Osteoblast (primary cell): ENCODE data around the gene MARCHF10. TPM values are rescaled to one million over a fixed set of nuclear protein-coding genes. Genes with fewer than 3 reads are reported as not detected.

Source experiments
- DNase-seq: peaks from one replicate; pipeline ENCODE4 v3.0.0; 2011; ENCODE audit warnings: low spot score, mixed read lengths; ENCODE audit not compliant: insufficient read length; ENCODE audit errors: missing footprints
- H2AFZ ChIP-seq: 2 replicates; pipeline ENCODE4 v1.6.0; 2011; ENCODE audit warnings: mild to moderate bottlenecking, low read length
- H3K27ac ChIP-seq: 2 replicates; pipeline ENCODE4 v1.5.1; 2011; ENCODE audit warnings: mild to moderate bottlenecking, low read depth, low read length, moderate library complexity
- H3K27me3 ChIP-seq: 2 replicates; pipeline ENCODE4 v1.6.0; 2012; ENCODE audit warnings: mild to moderate bottlenecking, control low read depth, inconsistent platforms, low read length, moderate library complexity; ENCODE audit not compliant: insufficient read depth
- H3K36me3 ChIP-seq: 2 replicates; pipeline ENCODE4 v1.5.1; 2011; ENCODE audit warnings: mild to moderate bottlenecking, low read length, control low read depth, moderate library complexity; ENCODE audit not compliant: insufficient read depth
- H3K4me1 ChIP-seq: 2 replicates; pipeline ENCODE4 v1.5.1; 2011; ENCODE audit warnings: mild to moderate bottlenecking, low read length, control low read depth, moderate library complexity; ENCODE audit not compliant: insufficient read depth
- H3K4me2 ChIP-seq: 2 replicates; pipeline ENCODE4 v1.6.0; 2011; ENCODE audit warnings: mild to moderate bottlenecking, low read length; ENCODE audit not compliant: insufficient read depth
- H3K4me3 ChIP-seq: fragments of 200-600 bp; sonication (generic); 3 replicates; pipeline ENCODE4 v1.5.1; 2012; ENCODE audit warnings: mild to moderate bottlenecking, low read length, inconsistent platforms; ENCODE audit not compliant: insufficient read depth
- H3K79me2 ChIP-seq: 2 replicates; pipeline ENCODE4 v1.6.0; 2012; ENCODE audit warnings: mild to moderate bottlenecking, low read length, control low read depth, inconsistent platforms; ENCODE audit not compliant: insufficient read depth
- H3K9me3 ChIP-seq: 2 replicates; pipeline ENCODE4 v1.5.1; 2011; ENCODE audit warnings: low read depth, low read length, control low read depth
- H4K20me1 ChIP-seq: 2 replicates; pipeline ENCODE4 v1.6.0; 2012; ENCODE audit warnings: mild to moderate bottlenecking, low read length, control low read depth; ENCODE audit not compliant: insufficient read depth
- total RNA-seq: library from RNA; depleted of rRNA; stranded (reverse); fragments of >200 nt; gene quantifications from 2 replicates; pipeline ENCODE4 v1.2.3, GENCODE V29; 2012
- TF ChIP-seq, protein P1 (sequence below): IDR thresholded peaks from 2 replicates; pipeline ENCODE4 v1.5.1; 2011; ENCODE audit warnings: mild to moderate bottlenecking, low read depth, low read length, moderate library complexity; ENCODE audit errors: extremely low read depth

MARCHF10 gene
- total RNA-seq, 1 donor, result under 0.01 TPM

DNA sequence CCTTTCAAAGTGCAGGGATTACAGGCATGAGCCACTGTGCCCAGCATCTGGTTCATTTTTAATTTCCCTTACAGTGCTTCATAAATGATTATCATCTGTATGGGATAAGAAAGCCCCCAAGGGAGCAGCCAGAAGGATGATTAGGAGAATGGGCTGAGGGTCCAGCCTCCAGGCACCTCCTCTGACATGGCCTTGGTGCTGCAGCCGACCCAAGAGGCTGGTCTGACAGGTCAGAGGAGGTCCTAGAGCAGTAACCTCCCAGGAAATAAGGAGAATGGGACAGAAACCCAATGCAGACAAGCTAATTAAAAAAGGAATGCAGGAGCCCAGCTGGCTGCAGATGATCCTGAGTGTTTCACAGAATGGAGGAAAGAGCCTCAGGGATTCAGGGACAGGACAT lies 151.7 kb downstream of the MARCHF10 start:
- peaks cover 28% of the 10 kb centered on the region for H3K36me3 ChIP-seq
- no peak overlapping the region for H2AFZ ChIP-seq
- TF ChIP-seq, protein P1, sequence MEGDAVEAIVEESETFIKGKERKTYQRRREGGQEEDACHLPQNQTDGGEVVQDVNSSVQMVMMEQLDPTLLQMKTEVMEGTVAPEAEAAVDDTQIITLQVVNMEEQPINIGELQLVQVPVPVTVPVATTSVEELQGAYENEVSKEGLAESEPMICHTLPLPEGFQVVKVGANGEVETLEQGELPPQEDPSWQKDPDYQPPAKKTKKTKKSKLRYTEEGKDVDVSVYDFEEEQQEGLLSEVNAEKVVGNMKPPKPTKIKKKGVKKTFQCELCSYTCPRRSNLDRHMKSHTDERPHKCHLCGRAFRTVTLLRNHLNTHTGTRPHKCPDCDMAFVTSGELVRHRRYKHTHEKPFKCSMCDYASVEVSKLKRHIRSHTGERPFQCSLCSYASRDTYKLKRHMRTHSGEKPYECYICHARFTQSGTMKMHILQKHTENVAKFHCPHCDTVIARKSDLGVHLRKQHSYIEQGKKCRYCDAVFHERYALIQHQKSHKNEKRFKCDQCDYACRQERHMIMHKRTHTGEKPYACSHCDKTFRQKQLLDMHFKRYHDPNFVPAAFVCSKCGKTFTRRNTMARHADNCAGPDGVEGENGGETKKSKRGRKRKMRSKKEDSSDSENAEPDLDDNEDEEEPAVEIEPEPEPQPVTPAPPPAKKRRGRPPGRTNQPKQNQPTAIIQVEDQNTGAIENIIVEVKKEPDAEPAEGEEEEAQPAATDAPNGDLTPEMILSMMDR, result no peak
- peaks cover 33% of the 10 kb centered on the region for H3K4me1 ChIP-seq
- H3K27me3 ChIP-seq, result no peaks in the 10 kb centered on the region
- H3K4me2 ChIP-seq, result no peak overlapping the region
- peak overlapping the region; percentile 7 for H3K27ac ChIP-seq
- peaks cover 62% of the 10 kb centered on the region for H4K20me1 ChIP-seq
- H3K9me3 ChIP-seq, result peaks cover 4% of the 10 kb centered on the region
- peaks cover 87% of the 10 kb centered on the region for H3K79me2 ChIP-seq
- DNase-seq, result peak; percentile 72
- no peak overlapping the region for H3K4me3 ChIP-seq

- Histone ChIP-seq H3K27ac (no peak overlapping the region), H3K4me3 (no peak overlapping the region), H2AFZ (no peak overlapping the region), H3K27me3 (no peaks in the 10 kb centered on the region), H3K4me2 (no peak overlapping the region), H4K20me1 (peaks cover 56% of the 10 kb centered on the region), H3K79me2 (peaks cover 86% of the 10 kb centered on the region), H3K9me3 (peaks cover under 1% of the 10 kb centered on the region), H3K36me3 (peaks cover 28% of the 10 kb centered on the region), H3K4me1 (peaks cover 39% of the 10 kb centered on the region)
- no peak for DNase-seq
- TF ChIP-seq, protein P1, result no peak
These were observed 152.5 kb downstream of the MARCHF10 start for GRCh38 chr17:62655656-62656055.

- DNase-seq, result peak; percentile 92
- peaks cover 45% of the 10 kb centered on the region for H4K20me1 ChIP-seq
- peak overlapping the region; percentile 75 for H3K27ac ChIP-seq
- H3K4me3 ChIP-seq, result no peak overlapping the region
- H3K27me3 ChIP-seq, result no peaks in the 10 kb centered on the region
- H3K79me2 ChIP-seq, result peaks cover 85% of the 10 kb centered on the region
- H3K4me2 ChIP-seq, result peak overlapping the region; percentile 81
- TF ChIP-seq, protein P1, result no peak
- peaks cover 47% of the 10 kb centered on the region for H3K4me1 ChIP-seq
- H2AFZ ChIP-seq, result no peak overlapping the region
- H3K36me3 ChIP-seq, result peaks cover 28% of the 10 kb centered on the region
- H3K9me3 ChIP-seq, result no peaks in the 10 kb centered on the region
These were observed 154.0 kb downstream of the MARCHF10 start for GRCh38 chr17:62653826-62654761.

DNA sequence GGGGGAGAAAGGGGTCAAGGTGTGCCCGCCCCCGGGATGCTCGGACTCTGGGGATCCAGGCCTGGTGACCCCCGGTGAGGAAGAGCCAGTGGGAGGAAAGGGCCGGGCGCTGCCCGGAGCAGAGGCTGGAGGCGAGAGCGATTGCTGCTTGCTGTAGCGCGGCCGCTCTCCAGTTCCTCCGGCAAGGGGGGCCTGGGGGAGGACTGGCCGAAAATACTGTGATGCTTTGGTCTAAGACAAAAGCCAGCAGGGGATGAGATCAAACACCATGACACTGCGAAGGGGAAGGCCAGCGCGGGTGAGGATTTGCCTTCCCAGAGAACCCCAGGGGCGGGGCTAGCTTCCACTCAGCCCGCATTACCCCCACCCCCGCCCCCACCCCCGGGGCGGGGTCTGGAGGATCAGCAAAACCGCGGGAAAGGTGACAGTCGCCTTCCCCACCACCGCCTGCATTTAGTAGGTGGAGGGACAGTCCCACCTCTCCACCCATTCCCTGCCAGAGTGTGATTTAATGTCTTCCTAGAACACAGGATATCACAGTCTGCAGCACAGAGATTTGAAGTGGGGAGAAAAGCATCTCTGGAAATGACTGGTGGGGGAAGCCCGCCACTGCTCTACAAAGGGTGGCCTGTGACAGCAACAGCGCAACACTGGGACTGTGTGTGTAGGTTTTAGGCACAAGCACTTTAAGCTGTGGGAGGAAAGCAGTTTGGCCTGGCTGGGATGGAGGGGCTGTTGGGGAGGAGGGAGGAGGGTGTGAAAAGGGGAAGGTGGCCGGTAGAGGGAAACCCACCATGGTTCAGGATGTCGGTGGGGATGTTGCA lies 154.9 kb downstream of the MARCHF10 start:
- H3K79me2 ChIP-seq, result peaks cover 85% of the 10 kb centered on the region

More for the DNA sequence above, 154.9 kb downstream of the MARCHF10 start:
- Histone ChIP-seq H3K4me3 (peak overlapping the region; percentile 68), H3K4me2 (peak overlapping the region; percentile 81), H3K4me1 (peaks cover 50% of the 10 kb centered on the region), H3K36me3 (peaks cover 26% of the 10 kb centered on the region), H2AFZ (no peak overlapping the region), H3K27me3 (no peaks in the 10 kb centered on the region), H4K20me1 (peaks cover 45% of the 10 kb centered on the region), H3K9me3 (no peaks in the 10 kb centered on the region), H3K27ac (peak overlapping the region; percentile 75)
- TF ChIP-seq, protein P1, result no peak
- DNase-seq, result peak; percentile 94
